Measurements from ENCODE around the gene PTPN5.
A peak's percentile ranks its signal among the peaks of the same experiment; 100 is the strongest.

PTPN5 gene

DNA sequence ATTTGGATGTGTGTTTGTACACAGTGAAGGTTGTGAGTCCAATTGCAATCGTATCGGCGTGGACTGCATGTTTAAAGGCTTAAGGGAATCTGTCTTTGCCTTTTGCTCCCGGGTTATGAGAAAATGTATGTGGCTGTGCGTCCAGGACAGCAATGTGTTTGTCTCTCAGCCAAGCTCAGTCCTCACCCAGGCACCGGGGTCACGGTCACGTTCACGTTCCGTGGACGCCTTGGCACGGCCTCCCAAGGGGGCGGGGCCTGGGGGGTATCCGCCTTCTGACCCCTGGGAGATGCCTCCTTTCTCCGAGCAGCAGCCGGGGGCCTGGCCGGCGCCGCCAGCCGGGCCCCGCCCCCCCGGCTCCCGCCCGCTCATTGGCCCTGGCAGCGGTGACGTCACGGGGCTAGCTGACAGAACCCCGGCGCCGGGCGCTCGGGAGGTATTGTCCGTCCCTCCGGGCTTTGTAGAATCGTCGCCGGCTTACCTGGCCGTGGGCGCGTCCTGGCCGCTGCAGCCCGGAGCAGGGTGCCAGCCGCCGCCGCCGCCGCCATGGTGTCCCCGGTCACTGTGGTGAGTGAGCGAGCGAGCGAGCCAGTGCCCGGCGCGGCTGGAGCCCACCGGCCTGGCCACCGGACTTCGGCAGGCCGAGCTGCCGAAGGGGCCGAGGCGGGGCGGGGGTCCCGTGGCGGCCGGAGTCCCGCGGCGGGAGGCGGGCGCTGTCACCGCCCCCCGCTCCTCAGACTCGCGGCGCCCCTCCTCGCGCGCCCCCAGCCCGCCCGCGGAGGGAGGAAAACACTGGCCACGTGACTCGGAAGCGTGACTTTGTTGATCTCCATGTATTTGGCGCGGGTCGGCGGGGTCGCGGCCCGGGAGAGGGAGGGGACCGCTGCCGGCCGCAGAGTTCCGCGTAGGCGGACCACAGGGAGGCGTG lies 93.0 kb downstream of the PTPN5 start, which contains the start of gene TMEM86A:
TMEM86A (plus strand) TSS at position 439 of the 928 bp plus-strand sequence; CDS start at position 547, 108 bp downstream.
- TF ChIP-seq EZH2 (IDR thresholded peaks at IDR 0.05; ENCODE audit: borderline replicate concordance, low read depth, low read length, severe bottlenecking), result no peak
- TF ChIP-seq CTCF (IDR thresholded peaks at IDR 0.05; ENCODE audit: borderline replicate concordance, extremely low read depth, low read length, poor library complexity, severe bottlenecking), result no peak
- Histone ChIP-seq H3K27me3 (ENCODE audit: insufficient read depth, low read length, poor library complexity) (peaks cover 5% of the 10 kb centered on the region), H3K9me3 (ENCODE audit: insufficient read depth, low read length, severe bottlenecking) (no peaks in the 10 kb centered on the region), H3K79me2 (ENCODE audit: insufficient read depth, low read length) (no peaks in the 10 kb centered on the region), H3K36me3 (ENCODE audit: insufficient read depth, low read length) (no peaks in the 10 kb centered on the region), H2AFZ (ENCODE audit: low read depth, low read length) (peak within 1 kb of the TSS; percentile 61), H3K27ac (ENCODE audit: low read length) (no peak within 1 kb of the TSS), H4K20me1 (ENCODE audit: insufficient read depth, low read length) (no peaks in the 10 kb centered on the region; the same call in 1 of the 2 replicates), H3K9ac (ENCODE audit: low read depth, low read length) (peak within 1 kb of the TSS; percentile 57), H3K4me1 (ENCODE audit: insufficient read depth, low read length) (peaks cover 21% of the 10 kb centered on the region), H3K4me2 (ENCODE audit: insufficient read depth, low read length) (peak within 1 kb of the TSS; percentile 66), H3K4me3 (ENCODE audit: low read depth in 1 of 2, low read length in 2 of 2) (peak within 1 kb of the TSS; percentile 24 to 58; a peak in 3 of 4 replicates)
- peak; percentile 77 for DNase-seq
- ATAC-seq (ENCODE audit: insufficient read depth, low read depth), result peak; percentile 79

DNA sequence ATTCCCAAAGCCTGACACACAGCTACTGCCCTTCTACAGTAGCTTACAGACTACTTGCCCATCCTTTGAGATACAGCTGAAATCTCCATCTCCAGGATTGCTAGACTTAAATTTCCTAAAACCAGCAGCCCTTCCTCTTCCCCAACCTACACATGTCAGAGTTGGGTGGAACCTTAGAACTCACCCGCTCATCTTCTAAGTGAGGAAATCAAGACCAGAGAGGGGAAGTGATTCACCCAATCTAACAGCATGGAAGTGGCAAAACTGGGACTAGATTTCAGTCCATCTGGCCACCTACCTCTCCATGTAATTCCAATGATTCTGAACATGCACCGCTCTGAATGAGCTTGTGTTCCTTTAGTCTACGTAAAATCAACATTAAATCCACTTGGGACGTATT lies 94.0 kb downstream of the PTPN5 start:
- TF ChIP-seq CTCF (IDR thresholded peaks at IDR 0.05; ENCODE audit: borderline replicate concordance, extremely low read depth, low read length, poor library complexity, severe bottlenecking), result no peak
- H3K36me3 ChIP-seq (ENCODE audit: insufficient read depth, low read length), result no peaks in the 10 kb centered on the region
- H3K4me2 ChIP-seq (ENCODE audit: insufficient read depth, low read length), result no peak overlapping the region
- peaks cover 21% of the 10 kb centered on the region for H3K4me1 ChIP-seq (ENCODE audit: insufficient read depth, low read length)
- no peak for DNase-seq
- H3K9me3 ChIP-seq (ENCODE audit: insufficient read depth, low read length, severe bottlenecking), result no peaks in the 10 kb centered on the region
- no peak overlapping the region for H3K9ac ChIP-seq (ENCODE audit: low read depth, low read length)
- no peak overlapping the region for H3K27ac ChIP-seq (ENCODE audit: low read length)
- H3K4me3 ChIP-seq (ENCODE audit: low read depth in 1 of 2, low read length in 2 of 2), result no peak overlapping the region
- H2AFZ ChIP-seq (ENCODE audit: low read depth, low read length), result peak overlapping the region; percentile 53; the same call in 1 of the 2 replicates
- peaks cover 5% of the 10 kb centered on the region for H3K27me3 ChIP-seq (ENCODE audit: insufficient read depth, low read length, poor library complexity)
- H4K20me1 ChIP-seq (ENCODE audit: insufficient read depth, low read length), result no peaks in the 10 kb centered on the region; the same call in 1 of the 2 replicates
- H3K79me2 ChIP-seq (ENCODE audit: insufficient read depth, low read length), result no peaks in the 10 kb centered on the region
- no peak for ATAC-seq (ENCODE audit: insufficient read depth, low read depth)

DNA sequence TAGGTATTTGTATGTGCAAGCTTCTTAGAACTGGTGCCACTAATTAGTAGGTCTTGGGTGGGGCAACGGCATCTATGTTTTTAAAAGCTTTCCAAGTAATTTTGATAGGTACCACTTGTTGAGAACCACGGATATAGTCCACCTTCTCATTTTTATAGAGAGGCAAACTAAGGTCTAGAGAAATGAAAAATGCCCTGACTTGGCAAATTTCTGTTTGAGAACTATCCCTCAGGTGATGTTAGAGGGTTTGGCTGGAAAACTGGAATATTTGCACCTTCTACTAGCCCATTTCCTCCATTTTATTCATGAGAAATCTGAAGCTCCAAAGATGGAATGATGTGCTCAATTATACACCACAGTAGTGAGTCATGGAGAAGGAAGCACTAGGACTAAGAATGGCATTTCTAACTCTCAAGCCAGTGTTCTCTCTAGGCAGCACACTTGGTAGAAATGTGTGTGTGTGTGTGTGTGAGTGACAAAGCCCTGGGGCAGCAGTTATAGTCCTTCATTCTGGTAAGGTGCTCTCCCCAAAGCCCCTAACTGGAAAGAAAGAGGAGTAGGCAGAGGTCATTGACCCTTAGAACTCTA lies 94.9 kb downstream of the PTPN5 start:
- DNase-seq (no peak), ATAC-seq (ENCODE audit: insufficient read depth, low read depth) (no peak)
- H3K27me3 ChIP-seq (ENCODE audit: insufficient read depth, low read length, poor library complexity), result peaks cover 5% of the 10 kb centered on the region
- H3K4me3 ChIP-seq (ENCODE audit: low read depth in 1 of 2, low read length in 2 of 2), result no peak overlapping the region
- no peak overlapping the region for H3K9ac ChIP-seq (ENCODE audit: low read depth, low read length)
- peaks cover 21% of the 10 kb centered on the region for H3K4me1 ChIP-seq (ENCODE audit: insufficient read depth, low read length)
- H2AFZ ChIP-seq (ENCODE audit: low read depth, low read length), result no peak overlapping the region
- TF ChIP-seq EZH2 (IDR thresholded peaks at IDR 0.05; ENCODE audit: borderline replicate concordance, low read depth, low read length, severe bottlenecking) (no peak), CTCF (IDR thresholded peaks at IDR 0.05; ENCODE audit: borderline replicate concordance, extremely low read depth, low read length, poor library complexity, severe bottlenecking) (no peak)
- no peak overlapping the region for H3K27ac ChIP-seq (ENCODE audit: low read length)
- no peaks in the 10 kb centered on the region; the same call in 1 of the 2 replicates for H4K20me1 ChIP-seq (ENCODE audit: insufficient read depth, low read length)
- no peaks in the 10 kb centered on the region for H3K9me3 ChIP-seq (ENCODE audit: insufficient read depth, low read length, severe bottlenecking)
- H3K36me3 ChIP-seq (ENCODE audit: insufficient read depth, low read length), result no peaks in the 10 kb centered on the region
- H3K79me2 ChIP-seq (ENCODE audit: insufficient read depth, low read length), result no peaks in the 10 kb centered on the region
- no peak overlapping the region for H3K4me2 ChIP-seq (ENCODE audit: insufficient read depth, low read length)

All from DND-41 (cell line).